HEK293 (cell line): ENCODE measurements around the gene GUK1.
"Not testable (repeated sequence)": the region's sequence is repeated elsewhere in the genome, so short reads cannot be mapped to it uniquely, and the experiment has no call there.

Experiments
- CTCF ChIA-PET: fragments of 350-600 bp; formaldehyde crosslinking; extraction: SDS; loops from one replicate; lab custom pipeline; 2021; ENCODE audit warnings: antibody characterized with exemption; lab: Yijun Ruan, JAX
- POLR2A ChIA-PET: fragments of 300-600 bp; formaldehyde crosslinking; extraction: SDS; loops from one replicate; lab custom pipeline; 2020; ENCODE audit warnings: antibody characterized with exemption, inconsistent platforms; lab: Yijun Ruan, JAX
- H3K27ac ChIP-seq: fragments of 200-500 bp; sonication (Bioruptor generic); 2 replicates; pipeline ENCODE4 v1.5.1; 2014; ENCODE audit warnings: low read depth, low read length, control low read depth, inconsistent platforms; ENCODE audit errors: extremely low read depth
- H3K36me3 ChIP-seq, 2 experiments: fragments of 200-500 bp in 1 of 2; sonication (Bioruptor generic) in 1 of 2; 1 replicate in 1 of 2; 2 replicates in 1 of 2; pipeline ENCODE4 v1.5.1; 2014 to 2017; ENCODE audit warnings: inconsistent platforms in 2 of 2, low read length in 2 of 2; ENCODE audit not compliant: control insufficient read depth in 2 of 2, insufficient read depth in 1 of 2
- H3K4me1 ChIP-seq: fragments of 200-500 bp; sonication (Bioruptor generic); 2 replicates; pipeline ENCODE4 v1.5.1; 2014; ENCODE audit warnings: mild to moderate bottlenecking, low read length, inconsistent platforms; ENCODE audit not compliant: control insufficient read depth, insufficient read depth
- H3K4me3 ChIP-seq: 2 replicates; pipeline ENCODE4 v1.5.1; 2011; ENCODE audit warnings: low read depth, mild to moderate bottlenecking, control low read depth, low read length, moderate library complexity
- H3K9me3 ChIP-seq: fragments of 200-500 bp; sonication (Bioruptor generic); 2 replicates; pipeline ENCODE4 v1.5.1; 2014; ENCODE audit warnings: low read depth, low read length, inconsistent platforms; ENCODE audit not compliant: control insufficient read depth, insufficient read depth
- BCL11A ChIP-seq: fragments of 450-650 bp; formaldehyde crosslinking; IDR thresholded peaks from 2 replicates; pipeline ENCODE4 v1.5.1; 2016; ENCODE audit warnings: low read depth, missing biosample characterization, missing genetic modification characterization
- GLI4 ChIP-seq: fragments of 450-650 bp; formaldehyde crosslinking; IDR thresholded peaks from 2 replicates; pipeline ENCODE4 v1.5.1; 2016; ENCODE audit warnings: missing biosample characterization, missing genetic modification characterization
- GLIS1 ChIP-seq: fragments of 450-650 bp; formaldehyde crosslinking; IDR thresholded peaks from 2 replicates; pipeline ENCODE4 v1.5.1; 2016; ENCODE audit warnings: missing biosample characterization, missing genetic modification characterization
- KLF17 ChIP-seq: fragments of 450-650 bp; formaldehyde crosslinking; IDR thresholded peaks from 2 replicates; pipeline ENCODE4 v1.5.1; 2016; ENCODE audit warnings: missing biosample characterization, missing genetic modification characterization
- KLF7 ChIP-seq: fragments of 450-650 bp; formaldehyde crosslinking; IDR thresholded peaks from 2 replicates; pipeline ENCODE4 v1.5.1; 2016; ENCODE audit warnings: missing biosample characterization, missing genetic modification characterization, borderline replicate concordance
- MEIS1 ChIP-seq: sonication (generic); formaldehyde crosslinking; IDR thresholded peaks from 2 replicates; pipeline ENCODE4 v1.8.1; 2022; ENCODE audit warnings: missing genetic modification reagents, mild to moderate bottlenecking, borderline replicate concordance
- SETDB1 ChIP-seq: IDR thresholded peaks from one replicate; pipeline ENCODE4 v1.6.1; 2017; ENCODE audit warnings: mild to moderate bottlenecking, low read length, moderate library complexity, mixed read lengths; ENCODE audit not compliant: insufficient read length
- SP2 ChIP-seq: fragments of 450-650 bp; formaldehyde crosslinking; IDR thresholded peaks from 2 replicates; pipeline ENCODE4 v1.5.1; 2016; ENCODE audit warnings: missing biosample characterization, missing genetic modification characterization
- TRIM28 ChIP-seq: IDR thresholded peaks from 2 replicates; pipeline ENCODE4 v1.6.1; 2011; ENCODE audit warnings: low read length, control low read depth, borderline replicate concordance
- ZBTB7A ChIP-seq: fragments of 450-650 bp; formaldehyde crosslinking; IDR thresholded peaks from 2 replicates; pipeline ENCODE4 v1.5.1; 2016; ENCODE audit warnings: low read depth, missing biosample characterization, missing genetic modification characterization
- ZBTB8A ChIP-seq: fragments of 450-650 bp; formaldehyde crosslinking; IDR thresholded peaks from 2 replicates; pipeline ENCODE4 v1.5.1; 2016; ENCODE audit warnings: missing biosample characterization, missing genetic modification characterization
- ZNF140 ChIP-seq: fragments of 450-650 bp; formaldehyde crosslinking; IDR thresholded peaks from 2 replicates; pipeline ENCODE4 v1.5.1; 2016; ENCODE audit warnings: missing biosample characterization, missing genetic modification characterization
- ZNF239 ChIP-seq: fragments of 450-650 bp; formaldehyde crosslinking; IDR thresholded peaks from 2 replicates; pipeline ENCODE4 v1.5.1; 2016; ENCODE audit warnings: missing biosample characterization, missing genetic modification characterization
- ZNF37A ChIP-seq: fragments of 450-650 bp; IDR thresholded peaks from 2 replicates; pipeline ENCODE4 v1.5.1; 2018; ENCODE audit warnings: missing biosample characterization, missing genetic modification characterization
- ZNF521 ChIP-seq: fragments of 450-650 bp; formaldehyde crosslinking; IDR thresholded peaks from 2 replicates; pipeline ENCODE4 v1.5.1; 2017; ENCODE audit warnings: missing biosample characterization, mild to moderate bottlenecking, missing genetic modification characterization
- ZNF624 ChIP-seq: fragments of 450-650 bp; formaldehyde crosslinking; IDR thresholded peaks from 2 replicates; pipeline ENCODE4 v1.5.1; 2017; ENCODE audit warnings: missing biosample characterization, missing genetic modification characterization
- ZNF626 ChIP-seq: fragments of 450-650 bp; sonication (Bioruptor Pico); formaldehyde crosslinking; IDR thresholded peaks from 2 replicates; pipeline ENCODE4 v1.5.1; 2018; ENCODE audit warnings: missing biosample characterization, missing genetic modification characterization, inconsistent platforms
- ZNF645 ChIP-seq: fragments of 450-650 bp; formaldehyde crosslinking; IDR thresholded peaks from 2 replicates; pipeline ENCODE4; 2016; ENCODE audit warnings: missing biosample characterization, missing genetic modification characterization
- ZNF658 ChIP-seq: fragments of 450-650 bp; formaldehyde crosslinking; IDR thresholded peaks from 2 replicates; pipeline ENCODE4; 2016; ENCODE audit warnings: missing biosample characterization, missing genetic modification characterization
- ZNF704 ChIP-seq: fragments of 450-650 bp; formaldehyde crosslinking; IDR thresholded peaks from 2 replicates; pipeline ENCODE4 v1.5.1; 2016; ENCODE audit warnings: missing biosample characterization, missing genetic modification characterization
- ZNF768 ChIP-seq: fragments of 450-650 bp; formaldehyde crosslinking; IDR thresholded peaks from 2 replicates; pipeline ENCODE4 v1.5.1; 2018; ENCODE audit warnings: missing biosample characterization, mild to moderate bottlenecking, missing genetic modification characterization
- ZSCAN16 ChIP-seq: fragments of 450-650 bp; formaldehyde crosslinking; IDR thresholded peaks from 2 replicates; pipeline ENCODE4 v1.5.1; 2016; ENCODE audit warnings: missing biosample characterization, missing genetic modification characterization
- ZSCAN23 ChIP-seq: fragments of 450-650 bp; formaldehyde crosslinking; IDR thresholded peaks from 2 replicates; pipeline ENCODE4 v1.5.1; 2016; ENCODE audit warnings: missing biosample characterization, missing genetic modification characterization
- ZSCAN30 ChIP-seq: fragments of 450-650 bp; IDR thresholded peaks from 2 replicates; pipeline ENCODE4 v1.5.1; 2018; ENCODE audit warnings: missing biosample characterization, mild to moderate bottlenecking, missing genetic modification characterization, moderate library complexity

Gene GUK1

GRCh38 chr1:228110556-228110955 lies 29.5 kb upstream of the GUK1 start (continued):
- TF ChIP-seq KLF7 (tag by site-specific recombination) (no peak), ZNF658 (tag by site-specific recombination) (no peak), ZNF626 (tag by site-specific recombination) (no peak), TRIM28 (no peak)

- H3K4me1 ChIP-seq, H3K9me3 ChIP-seq, H3K27ac ChIP-seq, H3K4me3 ChIP-seq, POLR2A ChIA-PET: not testable (repeated sequence)
- CTCF ChIA-PET, result interaction anchor here (0.7 to 9.9 kb wide), 3 partner anchors 11 to 112 kb away, joined by 3 to 57 read pairs (median 9); no protein-coding TSS in a partner anchor
- H3K36me3 ChIP-seq, result peaks cover 6 to 17% of the 10 kb centered on the region in 2 experiments
Measured at GRCh38 chr1:228111315-228111714, 28.8 kb upstream of the GUK1 start.

GRCh38 chr1:228112167-228112566 lies 27.9 kb upstream of the GUK1 start:
- Histone ChIP-seq H3K27ac (no peak overlapping the region), H3K4me1 (0 out of 2 replicates have a peak, but pooled peaks cover 3% of the 10 kb centered on the region), H3K36me3 (peaks cover 1 to 9% of the 10 kb centered on the region in 2 experiments; a peak in 2 of 3 replicates), H3K4me3 (no peak overlapping the region), H3K9me3 (no peaks in the 10 kb centered on the region)
- ChIA-PET CTCF (interaction anchor here (1.4 to 9.9 kb wide), 2 partner anchors 10 to 19 kb away, joined by 4 to 57 read pairs; no protein-coding TSS in a partner anchor), POLR2A (no interaction called here)
- TF ChIP-seq ZNF140 (no peak), ZSCAN23 (tag by site-specific recombination) (no peak), GLIS1 (tag by site-specific recombination) (no peak), ZNF768 (tag by site-specific recombination) (no peak), ZNF239 (tag by site-specific recombination) (no peak), ZNF521 (no peak), SP2 (tag by site-specific recombination) (no peak), ZBTB7A (tag by site-specific recombination) (no peak), MEIS1 (no peak), ZNF37A (no peak), ZNF704 (tag by site-specific recombination) (no peak), ZNF645 (tag by site-specific recombination) (no peak), ZSCAN16 (tag by site-specific recombination) (no peak), ZNF624 (tag by site-specific recombination) (no peak), GLI4 (no peak), BCL11A (tag by site-specific recombination) (no peak), ZBTB8A (tag by site-specific recombination) (no peak), KLF17 (no peak), SETDB1 (no peak), ZSCAN30 (tag by site-specific recombination) (no peak)
